Measurements from ENCODE around the gene STAT1. TPM values are rescaled to one million over a fixed set of nuclear protein-coding genes. Genes with fewer than 3 reads are reported as not detected.

Gene STAT1
- total and polyA plus RNA-seq, 2 experiments from 2014 or later, result 32.0 to 35.4 TPM

DNA sequence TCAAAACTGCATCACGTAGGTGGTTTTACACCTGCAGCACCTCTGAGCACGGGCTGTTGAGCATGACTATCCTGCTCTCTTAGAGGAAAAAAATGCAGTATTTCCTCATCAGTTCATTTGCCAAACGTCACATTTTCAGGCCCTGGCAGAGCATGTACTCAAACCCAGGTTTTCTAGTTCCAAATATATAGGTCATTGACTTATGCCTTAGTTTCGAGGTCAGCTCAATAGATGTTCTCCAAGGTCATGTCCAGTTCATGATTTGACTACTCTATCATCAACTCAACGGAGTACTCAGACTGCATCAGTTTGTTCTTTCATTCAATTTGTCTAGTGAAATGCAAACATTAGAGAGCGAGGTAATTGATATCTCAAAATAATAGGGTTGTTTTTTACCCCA lies 39.3 kb upstream of the STAT1 start:
- Histone ChIP-seq H3K27me3 (no peaks in the 10 kb centered on the region), H3K4me1 (ENCODE audit: low read depth) (peaks cover 9% of the 10 kb centered on the region), H3K9me3 (ENCODE audit: low read depth) (no peaks in the 10 kb centered on the region), H3K36me3 (no peaks in the 10 kb centered on the region), H3K4me3 (no peak overlapping the region), H3K27ac (no peak overlapping the region)
- TF ChIP-seq CTCF (IDR thresholded peaks at IDR 0.05; ENCODE audit: low read depth, low read length), result no peak
- no peak for DNase-seq (ENCODE audit: low read depth in 1 of 2, low spot score in 1 of 2)

- Histone ChIP-seq H3K36me3 (no peaks in the 10 kb centered on the region), H3K9me3 (ENCODE audit: low read depth) (no peaks in the 10 kb centered on the region), H3K27ac (no peak overlapping the region), H3K4me1 (ENCODE audit: low read depth) (peaks cover 9% of the 10 kb centered on the region), H3K27me3 (no peaks in the 10 kb centered on the region), H3K4me3 (no peak overlapping the region)
- peak; percentile 61 to 75 for DNase-seq (ENCODE audit: low read depth in 1 of 2, low spot score in 1 of 2)
- peak; percentile 55 for TF ChIP-seq CTCF (IDR thresholded peaks at IDR 0.05; ENCODE audit: low read depth, low read length)
Measured at GRCh38 chr2:191051825-191052778, 38.1 kb upstream of the STAT1 start.

- no peak overlapping the region for H3K27ac ChIP-seq
- no peaks in the 10 kb centered on the region for H3K36me3 ChIP-seq
- DNase-seq (ENCODE audit: low read depth in 1 of 2, low spot score in 1 of 2), result no peak
- TF ChIP-seq CTCF (IDR thresholded peaks at IDR 0.05; ENCODE audit: low read depth, low read length), result no peak
- no peaks in the 10 kb centered on the region for H3K9me3 ChIP-seq (ENCODE audit: low read depth)
- peaks cover 9% of the 10 kb centered on the region for H3K4me1 ChIP-seq (ENCODE audit: low read depth)
- no peaks in the 10 kb centered on the region for H3K27me3 ChIP-seq
- H3K4me3 ChIP-seq, result no peak overlapping the region
Measured at GRCh38 chr2:191051177-191051576, 37.2 kb upstream of the STAT1 start.

DNA sequence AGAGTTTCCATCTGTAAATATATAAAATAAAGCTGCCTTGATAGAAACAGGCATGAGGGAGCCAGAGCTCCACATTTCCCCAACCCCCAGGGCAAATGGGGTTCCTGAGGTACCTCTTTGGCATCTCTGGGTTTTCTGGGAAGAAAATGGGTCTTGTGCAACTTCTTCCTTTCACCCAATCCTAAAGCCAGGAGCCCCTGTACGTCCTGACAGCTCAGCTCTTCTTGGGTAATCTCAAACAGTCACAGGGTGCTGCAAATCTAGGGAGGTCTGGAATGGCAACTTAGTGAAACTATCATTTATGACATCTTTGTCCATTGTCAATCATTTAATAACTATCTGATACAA lies 36.6 kb upstream of the STAT1 start:
- Histone ChIP-seq H3K9me3 (ENCODE audit: low read depth) (no peaks in the 10 kb centered on the region), H3K36me3 (no peaks in the 10 kb centered on the region), H3K27ac (no peak overlapping the region), H3K4me1 (ENCODE audit: low read depth) (peaks cover 9% of the 10 kb centered on the region), H3K27me3 (no peaks in the 10 kb centered on the region), H3K4me3 (no peak overlapping the region)
- DNase-seq (ENCODE audit: low read depth in 1 of 2, low spot score in 1 of 2), result peak in 1 of 2 donors; percentile 70
- no peak for TF ChIP-seq CTCF (IDR thresholded peaks at IDR 0.05; ENCODE audit: low read depth, low read length)

GRCh38 chr2:191049728-191050639 lies 36.0 kb upstream of the STAT1 start:
- no peak for TF ChIP-seq CTCF (IDR thresholded peaks at IDR 0.05; ENCODE audit: low read depth, low read length)
- H3K27ac ChIP-seq, result peak overlapping the region; percentile 23

More at GRCh38 chr2:191049728-191050639, 36.0 kb upstream of the STAT1 start:
- H3K4me3 ChIP-seq, result no peak overlapping the region
- no peaks in the 10 kb centered on the region for H3K27me3 ChIP-seq
- peak in 1 of 2 donors; percentile 66 for DNase-seq (ENCODE audit: low read depth in 1 of 2, low spot score in 1 of 2)
- H3K4me1 ChIP-seq (ENCODE audit: low read depth), result peaks cover 9% of the 10 kb centered on the region
- no peaks in the 10 kb centered on the region for H3K9me3 ChIP-seq (ENCODE audit: low read depth)
- no peaks in the 10 kb centered on the region for H3K36me3 ChIP-seq

Data from cardiac muscle cell (in vitro differentiated cells and primary cell).